Right lobe of liver (tissue), 6 donors: Measurements from ENCODE around the gene HTR7. TPM values are rescaled to one million over a fixed set of nuclear protein-coding genes. Genes with fewer than 3 reads are reported as not detected.

Source experiments
- ATAC-seq, 4 donors: fragments of 200-7000 bp; cut with Tn5 transposase; one replicate each; pipeline ENCODE4 v1.9.1; 2020; ENCODE audit warnings: mild to moderate bottlenecking in 4 of 4, moderate library complexity in 4 of 4
- DNase-seq, 3 donors: peaks; one replicate each; pipeline ENCODE4 v3.0.0-alpha.2; 2020
- H3K27ac ChIP-seq, 3 donors: fragments of 200-600 bp; one replicate each; pipeline ENCODE4 v1.8.0; 2022
- H3K27me3 ChIP-seq, 2 donors: fragments of 200-600 bp; one replicate each; pipeline ENCODE4 v1.8.0; 2022
- H3K36me3 ChIP-seq, 4 donors: fragments of 200-600 bp; sonication (generic) in 1 of 4; one replicate each; pipeline versions ENCODE4 v1.5.1 to v1.8.0; 2017 to 2022; ENCODE audit warnings: control low read depth in 1 of 4
- H3K4me1 ChIP-seq, 4 donors: fragments of 200-600 bp; sonication (generic) in 1 of 4; one replicate each; pipeline versions ENCODE4 v1.5.1 to v1.8.0; 2017 to 2022; ENCODE audit warnings: control low read depth in 1 of 4
- H3K4me3 ChIP-seq, 3 donors: fragments of 200-600 bp; one replicate each; pipeline ENCODE4 v1.8.0; 2022
- H3K9me3 ChIP-seq, 4 donors: fragments of 200-600 bp; sonication (generic) in 1 of 4; one replicate each; pipeline versions ENCODE4 v1.5.1 to v1.8.0; 2017 to 2022; ENCODE audit warnings: control low read depth in 1 of 4
- POLR2A ChIP-seq: fragments of 450-650 bp; IDR thresholded peaks from one replicate; pipeline ENCODE4 v1.6.1; 2017; ENCODE audit warnings: antibody characterized with exemption, mild to moderate bottlenecking
- WGBS: methylation state at CpG from one replicate; pipeline ENCODE4 v1.1.6; 2018; ENCODE audit warnings: low coverage, low lambda C conversion rate; ENCODE audit not compliant: insufficient coverage; ENCODE audit errors: missing lambda C conversion rate; 5-methylcytosine and 5-hydroxymethylcytosine counted together
- intact Hi-C, 2 donors: fragments of 100-400 bp; cut with DNase I; formaldehyde crosslinking; loops; one replicate each; pipeline versions ENCODE4 v1.11.2 to v1.14.1; 2022
- small RNA-seq, 2 experiments: library from RNA; depleted of rRNA; stranded (forward); fragments of <200 nt; gene quantifications; one replicate each; pipeline ENCODE3, GENCODE V24; 2016
- total RNA-seq, 6 experiments: library from RNA; depleted of rRNA in 2 of 6; stranded (reverse); fragments of >200 nt in 2 of 6; fragmentation: NEBNext Ultra II Directional in 3 of 6; extraction: Animal tissue kit (Norgen Biotek cat#: 25700) in 3 of 6; gene quantifications; one replicate each; pipeline versions ENCODE4 v1.1.0 to v1.2.4, GENCODE V29; 2016 to 2023
- TF ChIP-seq, protein P1 (sequence below), 4 donors: fragments of 200-600 bp in 3 of 4; fragments of 450-650 bp in 1 of 4; IDR thresholded peaks; one replicate each; pipeline versions ENCODE4 v1.5.1 to v1.8.0; 2016 to 2022; ENCODE audit warnings: antibody characterized with exemption in 4 of 4, mild to moderate bottlenecking in 2 of 4
- donor health status: DM: no; HTN: yes; CAD: no.
- donor health status: DM: no; HTN: no; CAD: no.
- donor health status: DM: no; HTN: no; CAD: no.
- donor health status: DM: no; HTN: yes; CAD: no.
- donor health status: DM: no; HTN: yes; CAD: no.

HTR7 gene
- total RNA-seq, 6 experiments from 2014 or later, result 0.07 to 0.43 (median 0.19) TPM; not detected in 1

DNA sequence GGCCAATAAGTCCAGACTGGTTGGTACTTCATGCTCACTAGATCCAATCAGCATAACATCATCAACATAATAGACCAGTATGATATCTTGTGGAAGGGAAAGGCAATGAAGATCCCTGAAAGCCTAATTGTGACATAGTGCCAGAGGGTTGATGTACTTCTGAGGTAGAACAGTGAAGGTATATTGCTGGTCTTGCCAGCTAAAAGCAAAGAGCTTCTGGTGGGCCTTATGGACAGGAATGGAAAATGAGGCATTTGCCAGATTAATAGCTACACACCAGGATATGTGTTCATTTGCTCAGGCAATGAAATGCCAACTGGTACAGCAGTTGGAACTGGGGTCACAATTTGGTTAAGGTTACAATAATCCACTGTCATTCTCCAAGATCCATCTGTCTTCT, 156.4 kb downstream of the HTR7 start:
- DNase-seq, result no peak
- Histone ChIP-seq H3K36me3 (no peaks in the 10 kb centered on the region), H3K27ac (no peak overlapping the region), H3K4me1 (no peaks in the 10 kb centered on the region), H3K27me3 (no peaks in the 10 kb centered on the region), H3K4me3 (no peak overlapping the region), H3K9me3 (no peaks in the 10 kb centered on the region)
- intact Hi-C loops, result no loop called here
- ATAC-seq, result no peak
- TF ChIP-seq POLR2A, result no peak
- TF ChIP-seq, protein P1, sequence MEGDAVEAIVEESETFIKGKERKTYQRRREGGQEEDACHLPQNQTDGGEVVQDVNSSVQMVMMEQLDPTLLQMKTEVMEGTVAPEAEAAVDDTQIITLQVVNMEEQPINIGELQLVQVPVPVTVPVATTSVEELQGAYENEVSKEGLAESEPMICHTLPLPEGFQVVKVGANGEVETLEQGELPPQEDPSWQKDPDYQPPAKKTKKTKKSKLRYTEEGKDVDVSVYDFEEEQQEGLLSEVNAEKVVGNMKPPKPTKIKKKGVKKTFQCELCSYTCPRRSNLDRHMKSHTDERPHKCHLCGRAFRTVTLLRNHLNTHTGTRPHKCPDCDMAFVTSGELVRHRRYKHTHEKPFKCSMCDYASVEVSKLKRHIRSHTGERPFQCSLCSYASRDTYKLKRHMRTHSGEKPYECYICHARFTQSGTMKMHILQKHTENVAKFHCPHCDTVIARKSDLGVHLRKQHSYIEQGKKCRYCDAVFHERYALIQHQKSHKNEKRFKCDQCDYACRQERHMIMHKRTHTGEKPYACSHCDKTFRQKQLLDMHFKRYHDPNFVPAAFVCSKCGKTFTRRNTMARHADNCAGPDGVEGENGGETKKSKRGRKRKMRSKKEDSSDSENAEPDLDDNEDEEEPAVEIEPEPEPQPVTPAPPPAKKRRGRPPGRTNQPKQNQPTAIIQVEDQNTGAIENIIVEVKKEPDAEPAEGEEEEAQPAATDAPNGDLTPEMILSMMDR (IDR thresholded peaks at IDR 0.05), result no peak

DNA sequence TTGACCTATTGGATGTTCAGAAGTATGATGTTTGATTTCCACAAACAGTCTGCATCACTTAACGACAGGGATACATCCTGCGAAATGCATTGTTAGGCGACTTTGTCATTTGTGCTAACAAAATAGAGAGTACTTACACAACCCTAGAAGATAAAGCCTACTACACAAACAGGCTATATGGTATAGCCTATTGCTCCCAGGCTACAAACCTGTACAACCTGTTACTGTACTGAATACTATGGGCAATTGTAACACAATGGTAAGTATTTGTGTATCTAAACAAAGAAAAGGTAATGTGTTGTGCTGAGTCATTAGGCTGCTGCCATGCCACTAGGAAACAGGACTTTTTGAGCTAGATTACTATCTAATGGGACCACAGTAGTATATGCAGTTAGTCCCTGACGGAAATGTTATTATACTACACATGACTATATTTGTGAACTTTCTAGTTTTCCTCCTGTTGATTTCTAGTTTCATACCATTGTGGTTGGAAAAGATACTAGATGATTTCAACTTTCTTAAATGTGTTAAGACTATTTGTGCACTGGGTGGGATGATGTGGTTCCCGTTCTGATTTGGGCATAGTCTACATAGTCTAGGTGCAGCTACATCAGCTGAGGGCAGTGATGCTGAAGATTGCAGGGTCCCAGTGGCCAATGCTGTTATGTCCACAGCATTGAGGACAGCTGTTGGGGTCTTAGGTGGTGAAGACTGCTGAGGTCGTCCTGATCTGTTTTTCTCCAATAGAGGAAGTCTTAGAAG, 161.7 kb downstream of the HTR7 start:
- 43% methylated on average over 5 of the region's 6 CpGs for WGBS
- ATAC-seq (no peak), DNase-seq (no peak)
- intact Hi-C loops, result no loop called here
- Histone ChIP-seq H3K27ac (no peak overlapping the region), H3K9me3 (no peaks in the 10 kb centered on the region), H3K4me3 (no peak overlapping the region), H3K27me3 (no peaks in the 10 kb centered on the region), H3K4me1 (no peaks in the 10 kb centered on the region), H3K36me3 (no peaks in the 10 kb centered on the region)
- TF ChIP-seq POLR2A, result no peak
- TF ChIP-seq, protein P1 (IDR thresholded peaks at IDR 0.05), result no peak

Small RNA genes lying within 50 kb of the gene (small RNA-seq; reads per million reads assigned to genes)
- 0 reads per million in 2 experiments for gene RF00019

Other genes starting within 250 kb of the HTR7 start
- 10 to 100 TPM; 10.1 to 16.8 (median 12.8) TPM for gene RPP30, start 13.9 kb upstream of the HTR7 start, total RNA-seq
- gene ANKRD1, start 63.0 kb upstream of the HTR7 start, total RNA-seq, result 1 to 10 TPM in 3 of 6 experiments, under 1 TPM in 2, not detected in 1; 0.34 to 5.0 (median 4.7) TPM